Stimulated activated CD4-positive, alpha-beta T cell treated with anti-CD3 and anti-CD28 coated beads, TNF-alpha, amount 100 ng/mL, for 24 hours (primary cell): ENCODE data around the gene C19orf85.

Experiments
- DNase-seq, 3 experiments: peaks; one replicate each; pipeline ENCODE4 v3.0.0-alpha.2; 2020; ENCODE audit warnings: low read depth in 3 of 3

Gene C19orf85

GRCh38 chr19:55489711-55490477 lies 25.3 kb upstream of the C19orf85 start:
- DNase-seq, result no peak

- DNase-seq, result no peak
Observed at GRCh38 chr19:55488986-55489710, 24.6 kb upstream of the C19orf85 start.

- DNase-seq, result no peak
Observed at GRCh38 chr19:55487924-55488687, 23.6 kb upstream of the C19orf85 start, which contains the start of gene SSC5D. Gene SSC5D (plus strand): TSS chr19:55488436. CDS start chr19:55488590, 154 bp downstream.

- peak in 2 of 3 experiments; percentile 26 to 72 for DNase-seq
Observed at GRCh38 chr19:55486971-55487923, 22.7 kb upstream of the C19orf85 start.

GRCh38 chr19:55486043-55486970 lies 21.8 kb upstream of the C19orf85 start:
- no peak for DNase-seq

- no peak for DNase-seq
Observed at GRCh38 chr19:55485439-55486011, 21.0 kb upstream of the C19orf85 start.

GRCh38 chr19:55484593-55485438 lies 20.3 kb upstream of the C19orf85 start, which contains the start of gene NAT14:
Gene NAT14 (plus strand): TSS chr19:55485188. CDS start chr19:55485709, 521 bp downstream.
- peak in 2 of 3 experiments; percentile 46 to 65 for DNase-seq

GRCh38 chr19:55483706-55484592 lies 19.4 kb upstream of the C19orf85 start:
- no peak for DNase-seq

- DNase-seq, result no peak
Observed at GRCh38 chr19:55482967-55483705, 18.6 kb upstream of the C19orf85 start.

- DNase-seq, result no peak
Observed at GRCh38 chr19:55482156-55482961, 17.8 kb upstream of the C19orf85 start.

- DNase-seq, result no peak
Observed at GRCh38 chr19:55481794-55482155, 17.2 kb upstream of the C19orf85 start.

- no peak for DNase-seq
Observed at GRCh38 chr19:55481148-55481793, 16.7 kb upstream of the C19orf85 start.

- DNase-seq, result no peak
Observed at GRCh38 chr19:55479451-55480230, 15.1 kb upstream of the C19orf85 start.

GRCh38 chr19:55479045-55479444 lies 14.5 kb upstream of the C19orf85 start:
- no peak for DNase-seq

GRCh38 chr19:55478364-55478763 lies 13.8 kb upstream of the C19orf85 start:
- DNase-seq, result no peak
